ENCODE measurements around the gene MRNIP.
"Not testable (repeated sequence)": the region's sequence is repeated elsewhere in the genome, so short reads cannot be mapped to it uniquely, and the experiment has no call there.

The MRNIP gene

DNA sequence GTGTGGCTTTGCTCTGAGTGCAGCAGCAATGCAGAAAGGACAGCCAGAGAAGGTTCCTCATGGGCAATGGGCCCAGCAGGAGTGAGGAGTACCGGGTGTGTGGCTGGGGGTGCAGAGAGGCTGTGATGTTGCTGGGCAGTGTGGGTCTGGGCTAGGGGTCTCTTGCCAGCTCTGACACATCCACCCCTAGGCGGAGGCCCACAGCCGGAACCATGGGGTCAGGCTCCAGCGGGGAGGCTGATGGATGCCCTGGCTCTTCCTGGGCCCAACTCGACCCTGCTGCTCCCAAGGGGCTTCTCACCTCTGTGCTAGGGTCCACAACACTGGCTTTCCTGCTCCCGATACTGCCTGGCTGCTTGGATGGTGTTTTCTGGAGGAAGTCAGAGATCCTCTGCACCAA is 29.2 kb upstream of the MRNIP start:
- no peak for DNase-seq

DNA sequence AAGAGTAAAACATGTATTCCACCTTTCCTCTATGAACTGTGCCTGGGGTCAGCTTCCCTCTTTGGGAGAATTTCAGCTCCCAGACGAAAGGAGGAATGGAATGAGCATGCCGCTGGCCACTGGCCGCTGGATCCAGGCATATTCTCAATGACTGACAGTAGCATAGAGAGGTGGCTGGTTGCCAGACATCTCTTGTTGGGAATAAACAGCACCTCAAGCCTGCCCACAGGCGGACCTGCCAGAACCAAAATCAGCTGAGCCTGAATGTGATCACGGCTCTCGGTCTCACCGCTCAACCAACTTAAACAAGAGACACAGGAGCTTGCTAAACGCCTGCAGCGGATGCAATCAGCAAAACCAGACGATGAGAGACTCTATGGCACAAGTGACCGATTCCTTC is 28.5 kb upstream of the MRNIP start:
- DNase-seq = no peak

DNA sequence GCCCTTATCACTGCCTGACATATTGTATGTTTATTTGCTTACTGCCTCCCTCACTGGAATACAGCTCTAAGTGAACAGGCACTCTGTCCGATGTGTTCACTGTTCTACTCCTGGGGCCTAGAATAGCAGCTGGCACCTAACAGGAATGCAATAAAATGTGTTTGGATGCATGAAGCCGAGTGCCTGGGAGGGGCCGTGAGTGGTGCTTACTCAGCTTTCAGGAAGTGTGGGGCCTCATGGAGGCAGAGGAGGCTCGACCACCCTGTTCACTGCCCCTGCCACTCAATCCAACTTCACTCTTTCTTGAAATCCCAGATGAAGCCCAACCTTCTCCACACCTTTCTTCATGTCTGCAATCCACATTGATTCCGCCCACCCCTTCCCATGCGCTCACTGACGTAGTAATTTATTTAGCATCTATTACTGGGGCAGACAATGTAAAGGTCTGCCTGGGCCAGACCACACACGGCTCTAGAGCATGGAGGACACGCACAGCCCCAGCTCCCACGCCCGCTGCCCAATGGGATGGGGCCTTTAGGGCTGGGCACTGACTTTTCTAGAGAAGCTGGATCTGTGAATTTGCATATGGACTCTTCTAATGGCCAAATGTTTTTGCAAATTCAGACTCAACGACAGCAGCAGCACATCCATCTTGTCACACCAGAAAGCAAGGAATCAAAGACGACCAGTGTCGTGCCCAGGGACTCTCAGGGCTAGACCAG is 27.7 kb upstream of the MRNIP start:
- no peak for DNase-seq

DNA sequence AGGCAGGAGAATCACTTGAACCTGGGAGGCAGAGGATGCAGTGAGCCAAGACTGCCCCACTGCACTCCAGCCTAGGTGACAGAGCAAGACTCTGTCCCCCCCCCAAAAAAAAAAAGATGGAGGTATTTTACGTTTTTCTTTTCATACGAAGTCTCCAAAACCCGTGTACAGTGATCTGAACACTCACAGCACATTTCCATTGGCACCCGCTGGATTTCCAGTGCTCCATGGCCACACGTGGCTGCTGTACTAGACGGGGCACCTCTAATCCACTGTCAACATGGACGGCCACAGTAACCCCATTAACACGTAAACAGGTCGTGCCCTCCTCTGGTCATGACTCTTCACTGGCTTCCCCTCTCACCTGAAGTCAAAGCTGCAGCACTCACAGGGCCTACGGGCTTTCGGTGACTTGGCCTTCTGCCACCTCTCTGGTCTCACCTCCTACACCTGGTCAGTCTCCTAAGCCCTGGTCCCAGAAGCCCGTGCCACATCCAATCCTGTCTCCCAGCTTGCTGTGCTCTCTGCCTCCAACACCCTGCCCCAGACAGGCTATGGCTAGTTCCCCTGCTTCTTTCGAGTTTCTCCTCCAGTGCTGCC is 27.0 kb upstream of the MRNIP start:
- no peak for DNase-seq

DNA sequence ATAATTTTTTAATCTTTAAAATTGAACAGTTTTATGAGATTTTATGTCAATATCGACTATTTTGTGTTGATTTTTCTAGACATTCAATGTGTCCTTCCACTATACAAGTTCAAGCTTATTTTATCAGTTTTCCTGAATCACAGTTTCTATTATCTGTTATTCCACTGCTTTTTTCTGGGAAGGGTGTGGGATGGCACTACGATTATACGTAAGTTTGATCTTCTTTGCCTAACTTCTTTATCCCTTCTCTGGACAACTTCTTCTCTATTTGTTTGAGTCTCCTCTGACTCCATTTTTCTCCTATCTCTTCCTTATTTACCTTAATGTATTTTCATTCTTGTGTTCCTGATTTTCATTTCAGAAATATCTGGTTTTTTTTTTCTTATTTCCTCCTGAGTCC is 24.5 kb upstream of the MRNIP start:
- no peak for DNase-seq

DNA sequence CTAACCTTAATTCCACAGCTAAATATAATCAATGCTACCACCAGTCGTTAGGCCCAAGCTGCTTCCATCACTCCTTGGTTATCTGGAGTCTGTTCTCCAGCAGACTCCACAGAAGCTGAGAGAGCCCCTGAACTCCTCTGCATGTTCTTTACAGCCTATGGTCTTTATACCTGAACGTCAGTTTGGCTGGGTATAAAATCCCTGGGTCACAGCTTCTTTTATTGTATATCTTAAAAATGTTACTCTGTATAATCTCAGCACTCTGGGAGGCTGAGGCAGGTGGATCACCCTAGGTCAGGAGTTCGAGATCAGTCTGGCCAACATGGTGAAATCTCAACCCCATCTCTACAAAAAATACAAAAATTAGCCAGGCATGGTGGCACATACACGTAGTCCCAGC is 23.7 kb upstream of the MRNIP start:
- DNase-seq = no peak

DNA sequence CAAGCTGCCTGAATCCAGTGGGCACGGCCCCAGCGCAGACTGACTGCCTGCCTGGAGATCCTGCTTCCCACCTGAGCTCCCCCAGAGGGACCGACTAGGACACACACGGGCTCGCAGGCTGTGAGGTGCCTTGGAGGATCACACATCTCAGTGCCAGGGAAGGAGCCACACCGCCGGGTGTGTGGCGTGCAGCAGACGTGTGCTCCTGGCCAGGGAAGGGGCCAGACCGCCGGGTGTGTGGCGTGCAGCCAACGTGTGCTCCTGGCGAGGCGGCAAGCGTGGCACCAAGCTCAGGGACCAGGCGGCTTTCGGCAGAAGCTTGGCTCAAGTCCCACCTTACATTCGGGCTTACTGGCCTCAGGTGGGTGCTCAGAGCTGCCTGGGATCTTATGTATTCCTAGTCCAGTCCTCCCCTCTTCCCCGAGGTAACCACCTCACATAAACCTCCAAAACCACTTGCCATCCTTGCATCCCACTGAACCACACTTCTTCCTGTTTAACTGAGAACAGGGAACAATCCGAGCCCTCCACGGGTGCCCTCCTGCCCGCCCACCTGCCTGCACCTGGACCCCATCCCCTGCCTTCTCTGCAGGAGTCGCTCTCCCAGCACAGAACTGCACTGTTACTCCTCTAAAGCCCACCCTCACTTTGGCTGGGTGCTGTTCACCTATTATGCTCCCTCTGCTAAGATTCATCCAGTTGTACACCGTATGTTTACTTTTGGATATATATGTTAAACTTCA is 22.4 kb upstream of the MRNIP start:
- DNase-seq = no peak

DNA sequence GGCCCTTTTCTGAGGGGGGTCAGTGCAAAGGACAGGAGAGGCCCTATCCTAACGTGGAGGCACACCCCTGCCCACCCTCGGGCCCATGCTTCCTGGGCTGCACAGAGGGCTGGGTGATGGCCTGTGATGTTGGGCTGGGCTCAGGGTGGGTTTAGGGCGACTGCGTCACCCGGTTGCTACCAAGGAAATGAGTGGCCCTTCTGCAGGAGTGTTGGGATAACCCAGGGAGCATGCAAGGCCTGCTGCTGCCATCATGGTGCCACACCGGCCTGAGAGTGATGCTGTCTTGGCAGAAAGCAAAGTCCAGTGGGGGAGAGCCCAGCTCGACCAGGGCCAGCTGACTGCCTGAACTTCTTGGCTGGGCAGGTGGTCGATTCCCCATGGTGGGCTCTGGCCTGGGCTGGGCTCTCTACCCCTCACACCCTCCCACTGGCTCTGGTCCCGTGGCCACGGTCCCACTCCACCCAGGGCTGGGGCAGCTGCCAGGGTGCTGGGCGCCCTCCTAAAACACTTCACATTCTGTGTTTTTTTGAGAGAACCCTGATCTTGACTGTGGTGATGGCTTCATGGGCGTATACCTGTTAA is 21.5 kb upstream of the MRNIP start:
- DNase-seq = no peak

DNA sequence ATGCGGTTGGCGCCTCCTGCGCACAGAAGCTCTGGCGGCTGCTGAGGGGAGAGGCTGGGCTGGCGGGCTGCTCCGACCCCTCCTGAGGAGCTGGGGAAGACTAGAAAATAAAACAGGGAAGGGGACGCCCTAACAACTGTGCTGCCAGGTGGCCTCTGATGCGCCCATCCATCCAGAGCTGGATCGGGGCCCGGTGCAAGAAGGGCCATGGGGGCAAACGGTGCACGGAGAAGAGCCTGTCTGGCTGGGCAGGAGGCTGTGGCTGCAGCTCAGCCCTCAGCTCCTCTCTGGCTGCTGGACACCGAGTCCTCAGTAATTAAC is 21.0 kb upstream of the MRNIP start:
- DNase-seq = no peak

DNA sequence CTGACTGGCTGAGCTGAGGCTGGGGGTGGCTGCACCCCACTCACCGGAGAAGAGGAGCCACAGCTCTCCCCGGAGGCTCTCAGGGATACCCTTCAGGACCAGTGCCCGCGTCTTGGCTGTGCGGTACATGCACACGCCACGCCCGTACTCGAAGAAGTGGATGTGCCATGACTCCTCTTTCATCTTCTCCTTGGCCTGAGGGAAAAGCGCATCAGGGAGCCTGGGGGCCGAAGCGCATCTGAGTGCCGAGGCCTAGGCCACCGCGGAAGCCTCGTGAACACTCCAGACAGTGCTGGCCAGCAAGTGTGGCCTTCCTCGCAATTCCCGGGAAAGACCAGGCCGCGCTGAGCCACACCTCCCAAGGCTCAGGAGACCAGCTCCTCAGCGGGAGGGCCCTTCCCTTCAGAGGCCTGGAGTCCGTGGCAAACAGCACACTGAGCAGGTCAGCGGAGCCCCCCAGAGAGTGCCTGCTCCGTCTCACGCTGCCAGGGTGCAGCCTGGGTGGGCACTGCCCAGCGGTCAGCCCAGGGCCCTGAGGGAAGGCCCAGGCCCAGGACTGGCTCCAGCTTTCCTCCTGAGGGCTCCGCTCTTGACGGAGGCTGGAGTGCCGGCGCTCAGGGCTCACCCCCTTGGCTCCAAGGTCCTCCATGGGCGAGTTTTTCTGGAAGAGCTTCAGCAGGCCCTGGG is 20.5 kb upstream of the MRNIP start:
- DNase-seq = no peak

DNA sequence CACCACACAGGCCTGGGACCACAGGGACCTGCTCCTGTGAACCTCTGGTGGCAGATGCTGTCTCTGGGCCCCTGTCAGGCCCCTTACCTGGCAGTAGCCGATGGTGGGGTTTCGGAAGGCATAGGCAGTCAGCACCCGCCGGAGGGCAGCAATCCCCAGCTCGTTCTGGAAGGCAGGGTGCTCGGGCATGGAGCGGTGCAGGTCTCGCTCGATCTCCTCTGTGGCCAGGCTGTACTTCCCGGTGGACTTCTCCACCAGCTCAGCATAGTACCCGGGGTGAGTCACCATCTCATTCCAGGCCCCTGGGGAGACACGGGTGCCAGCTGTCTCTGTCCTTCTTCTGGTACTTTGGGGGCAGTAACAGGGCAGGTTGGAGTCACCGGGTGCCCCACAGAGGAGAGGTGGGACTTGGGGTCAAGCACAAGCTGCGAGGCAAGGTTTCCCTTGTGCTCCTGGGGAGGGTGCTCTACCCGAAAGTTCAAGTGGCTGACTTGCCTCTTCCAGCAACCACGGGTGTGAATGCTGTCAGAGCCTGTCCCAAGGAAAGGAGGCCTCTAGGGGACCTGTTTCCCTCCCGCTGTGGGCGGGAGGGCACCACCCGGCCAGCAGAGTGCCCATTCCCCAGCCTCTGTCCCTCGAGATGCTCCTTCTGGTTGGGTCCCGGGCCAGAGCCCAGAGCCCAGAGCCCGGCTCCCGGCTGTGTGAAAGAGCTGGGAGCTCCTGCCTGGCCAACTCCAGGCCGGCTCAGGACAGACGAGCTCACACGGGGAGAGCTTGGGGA is 19.8 kb upstream of the MRNIP start:
- DNase-seq = peak; percentile 8

DNA sequence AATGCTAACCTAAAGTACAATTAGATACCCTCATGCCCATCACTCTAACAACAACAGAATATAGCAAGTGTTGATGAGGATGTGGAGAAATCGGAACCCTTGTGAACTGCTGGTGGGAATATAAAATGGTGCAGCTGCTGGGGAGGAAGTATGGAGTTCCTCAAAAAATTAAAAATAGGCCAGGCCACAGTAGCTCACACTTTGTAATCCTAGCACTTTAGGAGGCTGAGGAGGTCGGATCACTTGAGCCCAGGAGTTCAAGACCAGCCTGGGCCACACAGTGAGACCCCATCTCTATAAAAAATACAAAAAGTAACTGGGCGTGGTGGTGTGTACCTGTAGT is 18.0 kb upstream of the MRNIP start:
- no peak for DNase-seq

DNA sequence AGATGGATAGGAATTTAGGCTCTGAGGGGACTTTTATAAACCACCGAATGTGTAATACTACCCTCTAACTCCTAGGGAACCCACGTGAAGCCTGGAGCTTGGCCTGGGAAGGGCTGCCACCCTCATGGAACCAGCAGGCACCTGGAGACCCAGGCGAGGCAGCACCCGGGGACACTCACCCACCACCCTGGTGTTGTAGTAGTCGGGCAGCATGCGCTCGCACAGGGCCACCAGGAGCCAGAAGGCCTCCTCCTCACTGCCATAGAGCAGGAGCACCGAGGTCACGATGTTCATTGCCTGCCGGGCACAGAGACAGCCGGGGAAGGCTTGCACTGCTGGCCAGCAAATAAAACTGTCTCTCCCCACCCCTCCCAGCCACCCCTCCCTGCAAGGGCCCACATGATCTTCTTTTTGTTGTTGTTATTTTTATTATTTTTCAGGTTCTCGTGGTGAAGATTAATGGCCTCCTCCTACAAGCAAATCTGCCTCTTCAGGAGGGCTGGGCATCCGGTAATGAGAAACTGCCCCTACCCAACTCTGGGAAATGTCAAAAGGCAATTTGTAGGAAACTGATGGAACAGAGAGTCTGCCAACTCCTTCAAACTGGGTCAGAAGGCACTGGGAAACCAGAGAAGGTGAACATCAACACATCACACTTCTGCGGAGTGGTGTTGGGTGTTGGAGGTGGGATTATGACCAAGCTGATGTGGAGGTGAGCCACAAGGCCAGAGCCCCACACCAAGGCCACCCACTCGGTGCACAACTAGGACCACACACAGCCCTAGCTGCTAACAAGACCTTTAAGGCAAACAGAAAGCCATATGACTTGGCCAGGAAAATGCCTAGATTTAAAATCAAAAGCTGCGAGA is 17.4 kb upstream of the MRNIP start:
- no peak for DNase-seq

DNA sequence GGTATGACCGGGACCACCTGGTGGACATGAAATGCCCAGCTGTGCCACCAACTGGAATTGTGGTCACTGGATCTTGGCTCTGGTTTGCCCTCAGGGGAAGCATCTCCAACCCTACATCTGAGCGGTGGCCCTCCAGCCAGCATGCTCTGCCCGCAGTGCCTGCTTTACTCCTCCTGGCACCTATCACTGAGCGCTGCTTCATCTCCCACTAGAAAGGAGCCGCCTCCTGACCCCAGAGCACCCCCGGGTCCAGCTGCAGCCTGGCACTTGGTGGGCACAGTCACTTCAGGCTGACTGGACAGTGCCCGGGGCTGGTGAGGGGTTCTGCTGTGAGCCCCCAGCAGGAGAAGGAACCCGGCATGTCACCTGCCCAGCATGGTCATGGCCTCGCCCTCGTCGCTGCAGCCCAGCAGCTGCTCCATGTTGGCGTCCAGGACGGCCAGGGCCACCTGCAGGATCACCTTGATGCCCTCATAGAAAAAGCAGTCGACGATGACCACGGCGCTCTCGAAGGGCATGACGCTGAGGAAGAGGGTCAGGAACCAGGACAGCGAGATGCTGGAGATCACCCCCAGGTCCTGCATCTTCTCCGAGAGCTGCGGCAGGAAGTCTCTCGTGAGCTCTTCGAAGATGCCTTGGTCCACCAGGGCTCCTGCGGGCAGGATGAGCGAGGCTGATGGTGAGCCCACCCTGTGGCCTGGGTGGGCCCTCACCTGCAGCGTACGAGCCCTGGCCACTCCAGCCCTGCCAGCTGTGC is 16.1 kb upstream of the MRNIP start:
- no peak for DNase-seq

DNA sequence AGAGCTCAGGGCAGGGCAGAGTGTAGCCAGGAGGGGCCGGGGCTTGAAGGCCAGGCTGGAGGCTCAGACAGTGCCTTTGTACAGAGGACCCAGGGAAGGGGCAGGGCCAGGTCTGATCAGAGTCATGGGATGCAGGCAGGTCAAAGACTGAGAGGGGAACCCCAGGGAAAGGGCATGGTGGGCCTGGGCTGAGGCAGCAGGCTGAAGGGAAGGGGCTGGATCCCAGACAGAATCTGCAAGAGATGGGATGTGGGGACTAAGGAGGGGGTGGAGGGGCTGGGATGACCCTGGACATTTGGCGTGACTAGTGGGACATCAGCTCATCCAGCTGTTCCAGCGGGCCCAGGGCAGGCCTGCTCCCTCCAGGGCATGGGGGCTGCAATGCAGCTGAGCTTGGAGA is 15.5 kb upstream of the MRNIP start:
- DNase-seq = no peak

DNA sequence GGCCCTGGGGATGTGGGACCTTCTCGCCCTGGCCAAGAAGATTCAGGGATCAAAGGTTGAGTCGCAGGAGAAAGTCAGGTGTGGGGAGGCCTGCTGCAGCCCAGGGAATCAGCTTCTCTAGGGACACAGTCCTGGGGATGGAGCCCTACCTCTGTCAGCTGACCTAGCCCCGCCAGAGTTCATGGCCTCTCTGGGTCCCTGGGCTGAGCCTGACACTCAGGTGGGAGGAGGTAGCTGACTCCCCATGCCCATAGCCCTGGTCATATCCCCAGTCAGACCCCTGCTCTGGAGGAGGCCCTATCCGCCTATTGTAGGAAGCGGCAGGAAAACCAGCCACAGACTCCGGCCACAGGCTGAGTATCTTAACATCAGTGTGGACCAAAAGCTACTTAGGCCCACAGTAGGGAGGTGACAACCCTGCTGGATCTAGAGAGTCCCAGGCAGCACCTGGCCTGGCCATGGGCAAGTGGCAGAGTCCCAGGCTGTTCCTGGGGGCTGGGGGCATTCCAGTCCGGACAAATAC is 15.0 kb upstream of the MRNIP start:
- no peak for DNase-seq

DNA sequence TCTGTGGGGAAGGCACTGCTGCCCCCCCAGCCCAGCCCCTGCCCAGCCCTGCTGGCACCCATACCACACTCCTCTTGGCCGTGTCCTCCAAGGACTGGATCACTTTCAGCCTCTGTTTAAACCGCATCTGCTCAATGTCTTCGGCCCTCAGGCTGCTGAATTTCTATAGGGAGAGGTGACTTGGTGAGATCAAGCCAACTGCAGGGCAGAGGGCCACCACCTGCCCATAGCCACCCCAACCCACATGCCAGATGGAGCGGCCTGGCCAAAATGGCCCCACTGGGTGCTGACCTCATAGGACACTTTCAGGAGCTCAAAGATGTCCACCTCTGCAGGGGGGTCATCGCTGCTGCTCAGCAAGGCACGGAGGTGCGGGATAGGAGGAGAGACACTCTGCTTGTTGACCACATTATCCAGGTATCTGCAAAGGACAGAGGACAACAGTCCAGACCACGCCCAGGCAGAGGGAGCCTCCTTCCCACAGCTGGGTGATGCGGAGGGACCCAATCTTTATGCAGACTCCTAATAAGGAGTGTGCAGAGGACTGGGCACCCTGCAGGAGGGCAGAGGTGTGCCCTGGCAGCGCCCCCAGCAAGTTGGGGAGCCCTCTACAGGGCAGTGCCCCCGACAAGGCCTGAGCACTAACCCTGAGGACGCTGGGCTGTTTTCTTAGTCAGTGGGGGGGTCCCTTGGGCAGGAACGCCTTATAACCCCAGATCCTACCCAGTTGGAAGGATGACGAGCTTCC is 14.4 kb upstream of the MRNIP start:
- no peak for DNase-seq

DNA sequence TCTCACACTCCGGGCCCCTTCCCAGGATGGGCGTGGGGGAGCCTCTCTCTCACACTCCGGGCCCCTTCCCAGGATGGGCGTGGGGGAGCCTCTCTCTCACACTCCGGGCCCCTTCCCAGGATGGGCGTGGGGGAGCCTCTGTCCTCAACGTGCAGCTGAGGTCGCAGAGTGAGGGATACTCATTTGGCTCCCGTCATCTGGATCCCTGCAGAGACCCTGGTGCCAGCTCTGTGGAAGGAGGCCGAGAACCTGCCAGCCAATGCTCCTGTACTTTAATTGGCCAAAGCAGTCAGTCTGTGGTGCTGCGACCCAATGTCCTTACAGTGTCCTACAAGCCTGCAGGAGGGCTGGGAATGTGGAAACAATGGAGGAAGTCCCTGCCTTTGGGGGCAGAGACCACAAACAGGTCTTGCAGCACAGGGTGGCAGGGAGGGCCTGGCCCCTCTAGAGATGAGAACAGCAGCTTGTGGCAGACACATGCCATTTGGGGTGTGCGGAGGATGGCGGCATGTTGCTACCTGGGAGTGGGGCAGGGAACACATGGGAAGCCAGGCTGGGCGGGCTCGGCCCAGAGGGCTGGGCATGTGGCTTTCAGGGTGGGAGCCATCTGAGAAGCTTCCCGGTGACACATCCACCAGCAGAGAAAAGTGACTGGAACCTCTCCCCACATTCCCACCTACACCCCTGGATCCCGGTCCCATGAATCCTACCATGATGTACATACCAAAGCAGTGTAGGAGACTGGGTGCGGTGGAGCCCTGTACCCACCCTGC is 13.6 kb upstream of the MRNIP start:
- no peak for DNase-seq

DNA sequence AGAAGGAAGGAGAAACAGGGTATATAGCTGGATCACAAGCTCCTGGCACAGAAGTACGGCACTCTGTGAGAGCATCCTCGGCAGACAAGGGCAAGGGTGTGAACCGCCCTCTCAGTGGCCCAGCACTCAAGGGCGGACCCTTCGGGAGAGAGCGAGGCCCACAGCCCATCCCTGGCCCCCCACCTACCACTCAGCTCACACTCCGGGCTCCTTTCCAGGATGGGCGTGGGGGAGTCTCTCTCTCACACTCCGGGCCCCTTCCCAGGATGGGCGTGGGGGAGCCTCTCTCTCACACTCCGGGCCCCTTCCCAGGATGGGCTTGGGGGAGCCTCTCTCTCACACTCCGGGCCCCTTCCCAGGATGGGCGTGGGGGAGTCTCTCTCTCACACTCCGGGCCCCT is 12.9 kb upstream of the MRNIP start:
- not testable (repeated sequence) for DNase-seq
